Measurements from ENCODE around the gene PLAGL2.

DNA sequence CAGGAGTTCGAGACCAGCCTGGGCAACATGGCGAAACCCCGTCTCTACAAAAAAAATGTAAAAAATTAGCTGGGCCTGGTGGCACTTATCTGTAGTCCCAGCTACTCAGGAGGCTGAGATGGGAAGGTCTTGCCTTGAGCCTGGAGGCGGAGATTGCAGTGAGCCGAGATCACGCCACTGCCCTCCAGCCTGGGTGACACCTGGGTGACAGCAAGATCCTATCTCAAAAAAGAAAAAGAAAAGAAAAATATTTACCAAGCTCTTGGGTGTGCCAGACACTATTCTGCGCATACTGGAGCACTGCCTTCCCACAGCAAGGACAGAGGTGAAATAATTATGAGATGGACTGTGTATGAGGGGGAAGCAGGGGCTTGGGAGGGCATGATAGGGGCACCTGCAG lies 19.8 kb upstream of the PLAGL2 start:
- no peak for TF ChIP-seq GABPB1 (CRISPR knock-in tag; IDR thresholded peaks at IDR 0.05)
- TF ChIP-seq, protein P1, sequence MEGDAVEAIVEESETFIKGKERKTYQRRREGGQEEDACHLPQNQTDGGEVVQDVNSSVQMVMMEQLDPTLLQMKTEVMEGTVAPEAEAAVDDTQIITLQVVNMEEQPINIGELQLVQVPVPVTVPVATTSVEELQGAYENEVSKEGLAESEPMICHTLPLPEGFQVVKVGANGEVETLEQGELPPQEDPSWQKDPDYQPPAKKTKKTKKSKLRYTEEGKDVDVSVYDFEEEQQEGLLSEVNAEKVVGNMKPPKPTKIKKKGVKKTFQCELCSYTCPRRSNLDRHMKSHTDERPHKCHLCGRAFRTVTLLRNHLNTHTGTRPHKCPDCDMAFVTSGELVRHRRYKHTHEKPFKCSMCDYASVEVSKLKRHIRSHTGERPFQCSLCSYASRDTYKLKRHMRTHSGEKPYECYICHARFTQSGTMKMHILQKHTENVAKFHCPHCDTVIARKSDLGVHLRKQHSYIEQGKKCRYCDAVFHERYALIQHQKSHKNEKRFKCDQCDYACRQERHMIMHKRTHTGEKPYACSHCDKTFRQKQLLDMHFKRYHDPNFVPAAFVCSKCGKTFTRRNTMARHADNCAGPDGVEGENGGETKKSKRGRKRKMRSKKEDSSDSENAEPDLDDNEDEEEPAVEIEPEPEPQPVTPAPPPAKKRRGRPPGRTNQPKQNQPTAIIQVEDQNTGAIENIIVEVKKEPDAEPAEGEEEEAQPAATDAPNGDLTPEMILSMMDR (IDR thresholded peaks at IDR 0.05): no peak
- no peak for TF ChIP-seq JUN (CRISPR knock-in tag; IDR thresholded peaks at IDR 0.05)
- no peak for TF ChIP-seq STAT6 (CRISPR knock-in tag; conservative IDR thresholded peaks at IDR 0.05; ENCODE audit: low read depth)
- TF ChIP-seq NR2C2 (CRISPR knock-in tag; IDR thresholded peaks at IDR 0.05): no peak
